Stimulated activated naive CD4-positive, alpha-beta T cell (primary cell): ENCODE data around the gene TEX13D.
"Not testable (repeated sequence)": the region's sequence is repeated elsewhere in the genome, so short reads cannot be mapped to it uniquely, and the experiment has no call there.

Experiments
- DNase-seq, 6 experiments: peaks; one replicate each; lab custom pipeline; 2025; lab: John Stamatoyannopoulos, UW

Gene TEX13D

DNA sequence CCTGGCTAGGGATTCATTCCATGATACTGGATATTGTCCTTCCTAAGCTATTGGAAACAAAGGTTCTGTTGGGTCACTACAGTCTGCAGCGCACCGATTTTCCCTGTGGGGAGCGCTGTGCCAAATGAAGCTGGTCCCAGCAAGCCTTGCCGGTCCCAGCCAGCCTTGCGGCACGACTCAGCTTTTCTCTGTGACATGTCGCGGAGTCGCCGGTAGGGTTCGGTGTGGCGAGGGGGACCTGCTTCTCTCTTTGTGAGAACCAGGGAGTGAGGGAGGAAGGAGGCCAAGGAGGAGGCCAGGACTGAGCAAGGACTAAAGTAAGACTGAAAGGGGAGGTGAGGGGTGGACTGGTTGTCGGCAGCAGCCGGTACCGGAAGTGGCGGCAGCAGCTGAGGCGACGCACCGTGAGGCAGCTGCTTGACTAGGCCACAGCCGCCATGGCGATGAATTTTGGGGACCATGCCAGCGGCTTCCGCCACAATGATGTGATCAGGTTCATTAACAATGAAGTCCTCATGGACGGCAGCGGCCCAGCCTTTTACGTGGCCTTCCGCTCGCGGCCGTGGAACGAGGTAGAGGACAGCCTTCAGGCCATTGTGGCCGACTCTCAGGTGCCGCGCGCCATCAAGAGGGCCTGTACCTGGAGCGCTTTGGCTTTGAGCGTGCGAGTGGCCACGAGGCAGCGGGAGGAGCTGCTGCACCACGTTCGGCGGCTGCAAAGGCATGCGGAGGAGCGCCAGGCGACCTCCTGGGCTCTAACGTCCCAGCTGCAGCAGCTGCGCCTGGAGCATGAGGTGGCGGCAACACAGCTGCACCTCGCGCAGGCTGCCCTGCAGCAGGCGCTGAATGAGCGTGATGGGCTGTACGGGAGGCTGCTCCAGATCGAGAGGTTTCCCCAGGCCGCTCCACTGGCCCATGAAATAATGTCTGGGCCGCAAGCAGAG, at the start of gene TEX13D:
TEX13D (plus strand) TSS at position 180 of the 944 bp plus-strand sequence; CDS start at position 438, 258 bp downstream.
- no peak for DNase-seq

DNA sequence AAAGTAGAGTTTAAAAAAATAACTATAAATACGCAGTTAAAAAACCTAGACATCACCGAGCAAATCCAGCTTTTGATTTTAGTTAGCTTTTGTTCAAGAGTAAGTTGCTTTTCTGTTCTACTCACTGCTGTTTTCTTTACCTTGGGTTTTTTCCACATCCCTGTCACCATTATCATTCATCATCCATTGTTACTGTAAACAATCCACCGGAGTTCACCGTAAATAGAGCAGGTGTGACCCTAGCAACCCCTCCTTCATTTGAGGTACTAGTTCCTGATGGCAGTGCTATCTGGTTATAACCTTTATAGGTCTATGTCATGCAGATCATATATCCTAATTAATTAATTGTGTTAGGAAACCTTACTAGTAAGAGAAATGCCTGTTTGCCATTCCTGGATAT, 43.0 kb upstream of the TEX13D start:
- no peak for DNase-seq

DNA sequence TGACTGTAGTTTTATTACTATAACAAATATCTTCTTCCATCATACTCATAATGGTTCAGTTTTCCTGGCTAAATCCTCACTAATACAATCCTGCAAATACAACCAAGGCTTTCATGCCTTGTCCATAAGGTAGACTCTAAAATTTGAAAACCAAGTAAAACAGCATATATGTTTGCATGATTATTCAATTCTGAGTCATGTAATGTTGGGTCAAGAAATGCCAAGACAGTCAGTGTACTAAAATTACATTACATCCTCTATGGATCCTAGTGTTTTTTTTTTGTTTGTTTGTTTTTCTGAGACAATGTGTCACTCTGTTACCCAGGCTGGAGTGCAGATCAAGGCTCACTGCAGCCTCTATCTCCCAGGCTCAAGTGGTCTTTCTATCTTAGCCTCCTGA, 38.6 kb upstream of the TEX13D start:
- no peak for DNase-seq

DNA sequence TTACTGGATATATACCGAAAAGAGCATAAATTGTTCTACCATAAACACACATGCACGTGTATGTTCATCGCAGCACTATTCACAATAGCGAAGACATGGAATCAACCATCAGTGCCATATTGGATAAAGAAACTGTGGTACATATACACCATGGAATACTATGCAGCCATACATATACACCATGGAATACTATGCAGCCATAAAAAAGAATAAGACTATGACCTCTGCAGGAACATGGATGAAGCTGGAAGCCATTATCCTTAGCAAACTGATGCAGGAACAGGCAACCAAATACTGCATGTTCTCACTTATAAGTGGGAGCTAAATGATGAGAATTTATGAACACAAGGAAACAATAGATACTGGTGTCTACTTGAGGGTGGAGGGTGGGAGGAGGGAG, 33.1 kb upstream of the TEX13D start:
- DNase-seq = not testable (repeated sequence)

DNA sequence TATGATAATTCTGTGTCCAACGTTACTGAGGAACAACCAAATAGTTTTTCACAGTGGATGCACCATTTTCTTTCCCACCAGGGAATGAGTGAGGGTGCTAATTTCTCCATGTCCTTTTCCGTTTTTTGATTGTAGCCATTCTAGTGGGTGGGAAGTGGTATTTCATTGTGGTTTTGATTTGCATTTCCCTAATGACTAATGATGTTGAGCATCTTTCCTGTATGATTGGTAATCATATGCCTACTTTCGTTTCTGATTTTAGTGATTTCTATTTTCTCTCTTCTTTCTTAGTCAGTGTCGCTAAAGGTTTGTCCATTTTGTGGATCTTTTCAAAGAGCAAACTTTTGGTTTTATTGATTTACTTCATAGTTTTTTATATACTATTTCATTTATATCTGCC, 32.1 kb upstream of the TEX13D start:
- no peak for DNase-seq

DNA sequence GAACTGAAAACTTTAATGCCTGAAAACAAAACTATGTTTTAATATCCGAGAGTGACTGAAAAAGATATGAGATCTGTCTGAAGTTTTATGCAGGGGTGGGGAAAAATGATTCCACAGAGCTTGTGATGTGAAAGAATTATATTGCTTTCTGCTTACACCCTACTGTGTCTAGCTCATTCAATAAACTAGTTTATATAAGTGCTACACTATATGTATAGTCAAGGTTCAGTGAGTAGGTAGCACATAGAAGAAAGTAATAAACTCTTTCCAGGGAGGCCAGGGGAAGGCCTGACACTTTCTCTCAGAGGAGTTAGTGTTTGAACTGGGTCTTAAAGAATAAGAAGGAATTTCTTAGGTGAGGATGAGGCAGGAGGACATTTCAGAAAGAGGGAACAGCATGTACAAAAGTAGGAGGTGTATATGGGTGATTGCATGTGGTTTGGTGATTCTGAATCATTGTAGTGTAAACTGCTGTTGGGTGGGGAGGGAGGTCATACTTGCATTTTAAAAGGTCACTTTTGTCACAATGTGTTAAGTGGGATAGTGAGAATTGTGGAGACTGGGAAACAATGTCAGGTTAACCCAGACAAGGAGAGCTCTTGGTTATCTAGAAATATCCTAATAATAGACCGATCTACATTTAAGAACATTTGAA, 25.1 kb upstream of the TEX13D start:
- no peak for DNase-seq

DNA sequence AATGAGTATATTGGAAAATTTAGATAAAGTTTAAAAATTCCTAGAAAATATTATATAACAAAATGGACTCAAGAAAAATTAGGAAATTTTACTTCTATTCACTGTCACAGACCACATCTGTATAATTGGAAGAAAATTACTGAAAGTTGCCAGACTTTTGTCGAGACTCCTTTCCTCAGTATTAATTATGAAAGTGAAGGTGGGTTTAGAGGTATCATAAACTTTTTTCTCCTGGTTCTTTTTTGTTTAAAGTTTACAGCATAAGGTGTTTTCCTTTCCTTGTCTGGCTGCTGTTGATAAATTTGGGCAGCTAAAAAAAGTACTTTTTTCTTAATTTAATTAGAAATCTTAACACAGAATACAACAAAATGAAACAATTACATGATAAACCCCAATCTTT, 6.7 kb upstream of the TEX13D start:
- DNase-seq = no peak

DNA sequence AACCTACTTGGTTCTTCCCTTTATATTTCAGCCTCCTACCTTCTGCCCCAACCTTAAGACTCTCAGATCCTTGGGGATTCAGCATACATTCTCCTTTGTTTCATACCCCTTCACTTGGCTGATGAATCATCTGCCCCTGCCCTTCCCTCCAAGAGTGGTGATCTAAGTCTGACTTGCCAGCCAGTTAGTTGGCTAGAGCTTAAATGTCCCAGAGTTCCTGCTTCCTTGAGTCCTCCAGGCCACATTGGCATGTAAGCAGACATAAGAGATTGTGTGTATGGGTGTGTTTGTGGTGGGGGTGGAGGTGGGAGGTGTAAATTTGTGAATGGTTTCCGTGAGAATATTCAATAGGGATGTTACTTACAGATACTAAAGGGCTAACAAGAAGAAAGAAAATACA, 3.7 kb upstream of the TEX13D start:
- no peak for DNase-seq

DNA sequence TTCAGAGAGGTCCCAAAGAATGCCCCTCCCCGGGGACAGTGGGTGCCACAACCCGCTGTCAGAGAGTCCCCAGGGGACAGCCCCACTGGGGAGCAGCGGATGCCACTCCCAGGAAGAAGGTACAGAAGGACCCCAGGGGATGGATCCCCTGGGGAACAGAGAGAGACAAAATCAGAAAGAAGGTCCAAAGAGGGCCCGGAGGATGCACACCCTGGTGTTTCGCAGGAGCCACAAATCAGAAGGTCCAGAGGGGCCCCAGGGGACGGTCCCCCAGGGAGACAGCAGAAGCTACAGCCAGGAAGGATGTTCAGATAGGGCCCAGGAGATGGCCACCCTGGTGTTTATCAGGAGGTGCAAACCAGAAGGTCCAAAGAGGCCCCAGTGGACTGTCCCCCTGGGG, 1.4 kb downstream of the TEX13D start:
- no peak for DNase-seq

DNA sequence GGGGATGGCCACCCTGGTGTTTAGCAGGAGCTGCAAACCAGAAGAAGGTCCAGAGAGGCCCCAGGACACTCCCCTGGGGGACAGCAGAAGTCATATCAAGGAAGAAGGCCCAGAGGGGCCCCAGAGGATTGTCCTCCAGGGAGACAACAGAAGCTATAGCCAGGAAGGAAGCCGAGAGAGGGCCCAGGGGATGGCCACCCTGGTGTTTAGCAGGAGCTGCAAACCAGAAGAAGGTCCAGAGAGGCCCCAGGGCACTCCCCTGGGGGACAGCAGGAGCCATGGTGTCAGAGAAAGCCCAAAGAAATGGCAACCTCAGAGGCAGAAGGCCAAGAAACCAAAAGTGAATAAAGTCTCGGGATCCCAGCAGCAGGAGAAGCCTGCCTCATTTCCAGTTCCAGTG, 2.1 kb downstream of the TEX13D start:
- DNase-seq = not testable (repeated sequence)

DNA sequence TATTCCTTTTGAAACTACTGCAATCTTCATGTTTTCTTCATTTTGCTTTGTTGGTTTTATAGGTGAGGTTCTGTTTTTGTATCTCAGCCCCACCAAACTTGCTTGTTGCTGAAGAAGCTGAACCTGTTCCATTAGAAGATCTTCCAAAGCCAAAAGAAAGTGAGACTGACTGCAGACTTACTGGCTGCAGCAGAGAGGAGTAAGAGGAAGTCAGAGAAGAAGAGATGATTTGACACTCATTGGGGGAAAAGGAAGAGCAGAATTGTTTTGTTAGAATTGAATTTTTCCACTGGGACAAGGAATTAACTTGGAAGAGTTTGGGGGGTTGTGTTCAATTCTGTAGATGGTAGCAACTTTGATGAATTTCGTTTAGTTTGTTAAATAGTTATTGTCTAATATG, 3.1 kb downstream of the TEX13D start:
- DNase-seq = no peak

DNA sequence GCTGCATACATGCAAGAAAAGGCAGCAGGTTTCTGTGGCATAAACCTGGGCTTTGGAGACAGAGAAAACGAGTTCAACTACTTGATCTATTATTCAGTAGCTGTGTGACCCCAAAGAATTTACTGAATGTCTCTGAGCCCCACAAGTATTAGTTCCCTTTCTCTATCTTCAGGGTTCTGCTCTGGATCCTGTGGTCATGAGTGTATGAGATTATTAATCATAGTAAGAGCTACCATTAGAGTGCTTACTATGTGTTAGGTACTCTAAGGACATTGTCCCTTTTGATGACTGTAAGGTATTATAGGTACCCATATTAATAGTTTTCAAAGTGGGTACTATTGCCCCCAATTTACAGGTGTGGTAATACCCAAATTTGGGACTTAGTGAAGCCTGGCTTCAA, 5.5 kb downstream of the TEX13D start:
- DNase-seq = no peak

DNA sequence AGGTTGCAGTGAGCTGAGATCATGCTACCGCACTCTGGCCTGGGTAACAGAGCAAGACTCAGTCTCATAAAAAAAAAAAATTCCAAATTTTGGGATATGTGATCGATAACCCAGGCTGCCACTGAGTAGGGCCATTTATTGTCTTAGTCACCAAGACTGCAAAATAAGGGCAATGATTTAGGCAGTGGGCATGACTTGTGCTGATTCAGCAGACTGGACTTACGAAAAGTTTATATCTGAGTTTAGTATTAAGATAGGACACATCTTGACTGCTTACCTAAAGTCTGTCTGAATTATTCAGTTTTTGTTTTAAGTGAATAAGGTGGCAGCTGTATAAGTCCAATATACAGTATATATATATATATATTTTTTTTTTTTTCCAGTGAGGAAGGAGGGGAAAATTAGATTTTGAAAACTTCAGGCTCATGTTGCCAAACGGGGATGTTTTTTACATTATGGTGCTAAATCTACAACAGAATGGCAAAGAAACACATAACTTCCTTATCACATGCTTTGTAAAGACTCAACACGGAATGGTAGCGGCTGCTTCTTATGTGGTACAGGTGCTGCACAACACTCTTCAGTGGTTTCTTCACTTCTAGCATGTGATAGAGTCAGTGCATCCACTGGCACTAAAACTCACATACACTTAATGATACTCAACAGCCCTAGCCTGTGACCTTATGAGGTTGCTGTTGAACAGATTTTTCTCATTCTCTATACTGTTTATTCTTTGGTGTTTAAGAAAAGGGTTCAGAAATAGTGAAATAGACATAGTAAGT, 6.5 kb downstream of the TEX13D start:
- peak in 5 of 6 experiments; percentile 1 to 55 (median 31) for DNase-seq

DNA sequence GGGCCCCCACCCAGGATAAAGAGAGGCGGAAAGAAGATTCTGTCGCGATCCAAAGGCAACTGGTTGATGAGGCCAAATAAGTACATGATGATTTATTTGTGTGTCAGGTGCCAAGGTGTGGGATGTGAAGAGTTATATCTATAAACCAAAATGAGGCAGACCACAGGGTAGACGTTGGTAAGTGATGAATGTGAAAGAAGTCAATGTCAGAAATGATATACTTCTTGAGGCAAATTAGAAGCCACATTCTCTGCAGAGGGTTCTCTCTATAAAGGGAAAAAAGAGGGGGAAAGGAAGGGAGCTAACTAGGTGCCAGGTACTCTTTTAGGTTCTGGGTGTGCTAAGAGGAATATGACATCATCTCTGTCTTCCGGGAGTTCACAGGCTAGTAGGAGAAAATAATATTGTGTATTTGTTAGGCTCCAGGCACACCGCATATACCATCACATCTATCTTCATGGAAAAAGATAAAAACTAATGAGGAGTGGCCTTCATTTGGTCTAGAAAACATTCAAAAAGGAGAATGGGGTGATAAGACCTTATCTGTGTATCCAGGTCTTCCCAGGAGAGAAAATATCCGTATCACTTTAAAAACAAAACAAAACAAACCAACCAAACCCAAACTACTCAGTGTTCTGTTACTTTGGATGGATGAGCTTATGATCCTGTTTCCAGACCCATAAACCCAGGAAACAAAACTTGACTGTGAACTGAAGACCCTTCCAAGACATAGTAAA, 9.1 kb downstream of the TEX13D start:
- DNase-seq = no peak

DNA sequence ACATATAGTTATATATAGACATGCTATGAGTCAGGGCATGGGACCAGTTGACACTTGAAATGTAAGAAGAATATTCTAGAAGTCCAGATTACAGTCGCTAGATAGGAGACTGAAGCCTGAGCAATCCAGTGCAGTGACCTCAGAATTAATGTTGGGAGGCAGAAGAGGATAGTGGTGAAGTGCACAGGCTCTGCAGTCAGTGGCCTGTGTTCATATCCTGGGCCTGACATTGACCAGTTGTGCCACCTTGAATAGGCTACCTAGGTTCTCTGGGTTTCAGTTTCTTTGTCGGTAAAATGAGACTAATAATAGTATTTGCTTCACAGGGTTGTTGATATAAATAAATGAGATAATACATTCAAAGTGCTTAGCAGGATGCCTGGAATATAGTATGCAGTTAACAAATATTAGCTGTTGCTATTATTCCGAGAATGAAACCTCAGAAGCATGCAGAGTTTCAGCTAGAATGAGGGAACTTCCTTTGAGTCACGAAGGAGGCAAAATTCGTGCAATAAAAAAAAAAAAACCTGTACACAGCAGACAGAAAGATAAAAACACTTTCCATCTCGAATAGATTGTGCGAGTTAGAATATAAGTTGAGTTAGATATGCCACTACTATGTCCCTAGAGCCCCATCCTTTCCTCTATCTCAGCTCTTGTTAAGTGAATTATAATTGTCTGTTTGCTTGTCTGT, 9.9 kb downstream of the TEX13D start:
- no peak for DNase-seq

DNA sequence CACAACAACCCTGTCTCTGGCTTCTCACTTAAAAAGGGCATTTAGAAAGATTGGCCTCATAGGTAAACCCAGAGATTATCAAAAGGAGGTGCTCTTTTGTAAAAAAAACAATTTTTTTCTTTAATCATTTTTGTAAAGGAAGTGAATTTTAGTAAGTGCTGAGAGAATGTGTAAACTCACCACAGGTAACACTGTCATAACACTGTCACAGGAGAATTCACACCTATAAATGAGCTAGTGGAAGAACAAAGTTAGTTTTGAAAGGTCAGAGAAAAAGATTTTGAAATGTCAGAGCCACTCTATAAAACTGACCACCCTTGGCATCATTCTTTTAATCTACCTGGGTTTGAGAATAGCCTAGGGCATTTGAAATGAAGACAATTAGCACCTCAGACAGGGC, 10.6 kb downstream of the TEX13D start:
- DNase-seq = peak in 2 of 6 experiments; percentile 4 to 46

DNA sequence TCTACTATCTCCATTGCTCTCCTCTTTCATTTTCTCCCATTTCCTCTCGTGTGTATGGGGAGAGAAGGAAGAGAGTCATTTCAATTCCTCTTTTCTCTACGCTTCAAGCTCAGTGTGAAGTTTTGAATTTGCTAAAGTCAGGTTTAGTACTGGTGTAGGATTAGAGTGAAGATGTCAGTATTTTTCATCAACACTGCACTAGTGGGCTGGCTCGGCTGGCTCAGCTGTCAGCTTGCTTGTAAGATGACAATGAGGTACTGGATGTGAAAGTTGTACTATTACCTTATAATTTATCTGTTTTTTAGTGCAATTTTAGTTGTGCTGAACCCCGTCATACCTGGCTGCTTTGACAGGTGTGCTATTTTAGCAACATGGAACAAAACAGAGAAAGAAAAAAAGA, 11.8 kb downstream of the TEX13D start:
- no peak for DNase-seq

DNA sequence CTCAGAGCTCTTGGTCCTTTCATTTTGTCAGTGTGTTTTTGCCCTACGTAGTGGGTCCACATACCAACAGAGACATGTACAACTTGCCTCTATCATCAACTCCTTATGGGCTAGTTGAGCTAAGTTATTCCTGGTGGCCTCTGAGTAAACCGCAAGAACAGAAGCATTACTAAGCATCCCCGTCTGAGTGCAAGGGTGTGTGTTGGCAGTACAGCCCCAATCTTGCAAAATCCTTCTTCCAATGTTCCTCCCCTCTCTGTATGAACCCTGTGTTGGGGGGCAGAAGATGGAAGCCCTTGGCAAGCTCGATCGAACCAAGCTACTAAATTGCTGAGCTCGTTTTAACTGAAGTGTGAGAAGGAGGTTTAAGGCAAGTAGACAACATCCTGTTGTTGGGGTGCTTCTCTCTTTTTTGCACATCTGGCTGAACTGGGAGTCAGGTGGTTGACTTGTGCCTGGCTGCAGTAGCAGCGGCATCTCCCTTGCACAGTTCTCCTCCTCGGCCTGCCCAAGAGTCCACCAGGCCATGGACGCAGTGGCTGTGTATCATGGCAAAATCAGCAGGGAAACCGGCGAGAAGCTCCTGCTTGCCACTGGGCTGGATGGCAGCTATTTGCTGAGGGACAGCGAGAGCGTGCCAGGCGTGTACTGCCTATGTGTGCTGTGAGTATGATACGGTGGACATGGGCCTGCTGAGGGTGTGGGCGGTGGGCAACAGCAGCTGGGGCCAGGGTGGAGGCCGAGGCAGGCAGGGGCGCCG, 13.8 kb downstream of the TEX13D start, which contains the start of gene SH2D1A:
SH2D1A (plus strand) TSS at position 447 of the 760 bp plus-strand sequence; CDS start at position 527, 80 bp downstream.
- DNase-seq = peak in 5 of 6 experiments; percentile 1 to 44 (median 5)

DNA sequence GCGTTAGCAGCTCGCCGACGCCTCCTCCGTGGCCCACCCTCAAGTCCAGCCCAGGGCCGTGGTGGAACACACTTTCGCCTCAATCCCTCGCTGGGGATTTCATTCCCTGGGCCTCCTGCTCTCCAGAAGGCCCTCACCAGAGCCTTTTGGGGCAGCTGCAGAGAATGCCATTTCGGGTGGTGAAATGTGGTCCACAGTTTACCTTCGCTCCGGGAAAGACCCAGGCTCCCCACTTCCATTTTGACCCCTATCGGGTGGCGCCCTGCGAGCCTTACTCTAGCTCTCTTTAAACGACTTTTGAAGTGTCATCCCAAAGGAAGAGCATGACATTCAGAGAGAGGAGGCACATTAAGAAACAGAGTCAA, 14.4 kb downstream of the TEX13D start:
- DNase-seq = no peak

DNA sequence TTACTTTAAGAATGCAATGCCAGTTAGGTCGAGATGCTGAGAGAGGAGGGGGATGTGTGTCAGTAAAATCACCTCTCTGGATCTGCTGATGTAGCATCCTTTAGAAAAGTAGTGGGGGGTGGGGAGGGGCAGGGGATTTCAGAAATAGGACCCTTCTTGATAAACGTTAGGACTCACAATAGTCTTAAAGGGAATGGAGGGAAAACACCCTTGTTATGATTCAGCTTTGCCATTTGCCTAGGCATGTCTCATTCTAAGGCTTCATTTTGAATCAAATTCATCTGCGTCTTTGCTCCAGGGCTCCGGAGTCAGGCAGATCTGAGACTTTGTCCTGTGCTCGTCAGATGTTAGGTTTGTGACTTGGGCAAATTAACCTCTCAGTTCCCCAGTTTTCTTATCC, 14.8 kb downstream of the TEX13D start:
- DNase-seq = peak in 2 of 6 experiments; percentile 4 to 23
